Astrocyte (in vitro differentiated cells and primary cell): ENCODE data around the gene SMTNL1. TPM values are rescaled to one million over a fixed set of nuclear protein-coding genes. Genes with fewer than 3 reads are reported as not detected.

Experiments
- DNase-seq: peaks from one replicate; pipeline ENCODE4 v3.0.0-alpha.2; 2010; ENCODE audit warnings: low read depth
- FAIRE-seq: peaks from 2 replicates; lab custom pipeline; 2011; peaks lifted over from hg19 to GRCh38; lab: Jason Lieb, UNC
- H2AFZ ChIP-seq: 2 replicates; pipeline ENCODE4 v1.6.0; 2012; ENCODE audit warnings: low read depth, low read length, inconsistent platforms
- H3K27ac ChIP-seq: 2 replicates; pipeline ENCODE4 v1.5.1; 2011; ENCODE audit warnings: low read depth, low read length, inconsistent platforms
- H3K27me3 ChIP-seq: 2 replicates; pipeline ENCODE4 v1.6.0; 2011; ENCODE audit warnings: low read length, inconsistent platforms; ENCODE audit not compliant: insufficient read depth
- H3K36me3 ChIP-seq: 2 replicates; pipeline ENCODE4 v1.5.1; 2011; ENCODE audit warnings: low read length, inconsistent platforms; ENCODE audit not compliant: insufficient read depth
- H3K4me1 ChIP-seq: 2 replicates; pipeline ENCODE4 v1.5.1; 2011; ENCODE audit warnings: low read length, inconsistent platforms; ENCODE audit not compliant: insufficient read depth
- H3K4me2 ChIP-seq: 2 replicates; pipeline ENCODE4 v1.6.0; 2012; ENCODE audit warnings: low read length, inconsistent platforms
- H3K4me3 ChIP-seq: 2 replicates; pipeline ENCODE4 v1.5.1; 2011; ENCODE audit warnings: low read depth, mild to moderate bottlenecking, low read length, inconsistent platforms; ENCODE audit not compliant: insufficient read depth
- H3K79me2 ChIP-seq: 2 replicates; pipeline ENCODE4 v1.6.0; 2012; ENCODE audit warnings: mild to moderate bottlenecking, low read length, inconsistent platforms; ENCODE audit not compliant: insufficient read depth
- H3K9ac ChIP-seq: 2 replicates; pipeline ENCODE4 v1.6.0; 2012; ENCODE audit warnings: mild to moderate bottlenecking, low read length, inconsistent platforms
- H3K9me3 ChIP-seq: 2 replicates; pipeline ENCODE4 v1.5.1; 2012; ENCODE audit warnings: low read depth, mild to moderate bottlenecking, low read length, inconsistent platforms; ENCODE audit not compliant: insufficient read depth
- H4K20me1 ChIP-seq: 2 replicates; pipeline ENCODE4 v1.6.0; 2012; ENCODE audit warnings: low read length, inconsistent platforms; ENCODE audit not compliant: insufficient read depth
- H3K27ac Mint-ChIP-seq: one replicate; pipeline ENCODE4 v1.8.0; 2021; ENCODE audit warnings: mild to moderate bottlenecking, mixed read lengths; ENCODE audit not compliant: unreplicated experiment
- H3K27me3 Mint-ChIP-seq: one replicate; pipeline ENCODE4 v1.8.0; 2021; ENCODE audit warnings: low read depth, mixed read lengths; ENCODE audit not compliant: unreplicated experiment
- H3K36me3 Mint-ChIP-seq: one replicate; pipeline ENCODE4 v1.8.0; 2021; ENCODE audit warnings: low read depth, mixed read lengths; ENCODE audit not compliant: unreplicated experiment
- H3K4me1 Mint-ChIP-seq: one replicate; pipeline ENCODE4 v1.8.0; 2021; ENCODE audit warnings: low read depth, mixed read lengths; ENCODE audit not compliant: unreplicated experiment
- H3K4me3 Mint-ChIP-seq: one replicate; pipeline ENCODE4 v1.8.0; 2021; ENCODE audit warnings: mild to moderate bottlenecking, moderate library complexity, mixed read lengths; ENCODE audit not compliant: unreplicated experiment
- H3K9me3 Mint-ChIP-seq: one replicate; pipeline ENCODE4 v1.8.0; 2021; ENCODE audit warnings: mild to moderate bottlenecking, mixed read lengths; ENCODE audit not compliant: unreplicated experiment
- EZH2 ChIP-seq: IDR thresholded peaks from 2 replicates; pipeline ENCODE4 v1.6.1; 2012; ENCODE audit warnings: mild to moderate bottlenecking, low read length, inconsistent platforms; ENCODE audit not compliant: insufficient read depth
- total RNA-seq: library from RNA; stranded (reverse); gene quantifications from 2 replicates; pipeline ENCODE4 v1.2.1, GENCODE V29; 2021
- TF ChIP-seq, protein P1 (sequence below): IDR thresholded peaks from 2 replicates; pipeline ENCODE4 v1.5.1; 2011; ENCODE audit warnings: low read depth, mild to moderate bottlenecking, inconsistent platforms, low read length, moderate library complexity; ENCODE audit not compliant: insufficient read depth

SMTNL1 gene
- total RNA-seq, 1 donor from 2014 or later = not detected

DNA sequence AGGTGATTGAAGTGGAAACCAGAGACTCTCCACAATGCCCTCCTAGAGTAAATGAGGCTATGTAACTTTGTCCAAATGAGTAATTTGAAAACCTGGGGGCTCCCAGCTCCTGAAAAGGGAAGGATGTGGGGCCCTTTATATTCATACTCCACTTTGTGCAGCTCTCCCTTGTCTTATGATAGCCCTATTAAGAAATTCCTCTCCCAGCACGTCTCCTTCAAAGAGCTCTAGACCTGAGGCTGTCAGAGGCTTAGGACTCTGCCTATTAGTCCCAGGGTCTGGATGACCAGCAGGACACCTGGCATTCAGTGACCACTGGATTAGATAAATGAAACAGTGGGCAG lies 24.0 kb upstream of the SMTNL1 start:
- Histone ChIP-seq H3K4me1 (peaks cover 11% of the 10 kb centered on the region), H3K9me3 (no peaks in the 10 kb centered on the region), H3K27ac (no peak overlapping the region), H3K36me3 (no peaks in the 10 kb centered on the region), H3K27me3 (no peaks in the 10 kb centered on the region), H3K4me3 (no peak overlapping the region), H2AFZ (no peak overlapping the region), H3K79me2 (no peaks in the 10 kb centered on the region), H4K20me1 (peaks cover 7% of the 10 kb centered on the region), H3K9ac (no peak overlapping the region), H3K4me2 (no peak overlapping the region)
- Mint-ChIP-seq H3K4me1 (no peaks in the 10 kb centered on the region), H3K27ac (no peak overlapping the region), H3K27me3 (peaks cover 25% of the 10 kb centered on the region), H3K36me3 (no peaks in the 10 kb centered on the region), H3K9me3 (no peaks in the 10 kb centered on the region), H3K4me3 (peak overlapping the region; percentile 25)
- DNase-seq = no peak
- no peak for FAIRE-seq
- TF ChIP-seq, protein P1, sequence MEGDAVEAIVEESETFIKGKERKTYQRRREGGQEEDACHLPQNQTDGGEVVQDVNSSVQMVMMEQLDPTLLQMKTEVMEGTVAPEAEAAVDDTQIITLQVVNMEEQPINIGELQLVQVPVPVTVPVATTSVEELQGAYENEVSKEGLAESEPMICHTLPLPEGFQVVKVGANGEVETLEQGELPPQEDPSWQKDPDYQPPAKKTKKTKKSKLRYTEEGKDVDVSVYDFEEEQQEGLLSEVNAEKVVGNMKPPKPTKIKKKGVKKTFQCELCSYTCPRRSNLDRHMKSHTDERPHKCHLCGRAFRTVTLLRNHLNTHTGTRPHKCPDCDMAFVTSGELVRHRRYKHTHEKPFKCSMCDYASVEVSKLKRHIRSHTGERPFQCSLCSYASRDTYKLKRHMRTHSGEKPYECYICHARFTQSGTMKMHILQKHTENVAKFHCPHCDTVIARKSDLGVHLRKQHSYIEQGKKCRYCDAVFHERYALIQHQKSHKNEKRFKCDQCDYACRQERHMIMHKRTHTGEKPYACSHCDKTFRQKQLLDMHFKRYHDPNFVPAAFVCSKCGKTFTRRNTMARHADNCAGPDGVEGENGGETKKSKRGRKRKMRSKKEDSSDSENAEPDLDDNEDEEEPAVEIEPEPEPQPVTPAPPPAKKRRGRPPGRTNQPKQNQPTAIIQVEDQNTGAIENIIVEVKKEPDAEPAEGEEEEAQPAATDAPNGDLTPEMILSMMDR = no peak
- no peak for TF ChIP-seq EZH2

DNA sequence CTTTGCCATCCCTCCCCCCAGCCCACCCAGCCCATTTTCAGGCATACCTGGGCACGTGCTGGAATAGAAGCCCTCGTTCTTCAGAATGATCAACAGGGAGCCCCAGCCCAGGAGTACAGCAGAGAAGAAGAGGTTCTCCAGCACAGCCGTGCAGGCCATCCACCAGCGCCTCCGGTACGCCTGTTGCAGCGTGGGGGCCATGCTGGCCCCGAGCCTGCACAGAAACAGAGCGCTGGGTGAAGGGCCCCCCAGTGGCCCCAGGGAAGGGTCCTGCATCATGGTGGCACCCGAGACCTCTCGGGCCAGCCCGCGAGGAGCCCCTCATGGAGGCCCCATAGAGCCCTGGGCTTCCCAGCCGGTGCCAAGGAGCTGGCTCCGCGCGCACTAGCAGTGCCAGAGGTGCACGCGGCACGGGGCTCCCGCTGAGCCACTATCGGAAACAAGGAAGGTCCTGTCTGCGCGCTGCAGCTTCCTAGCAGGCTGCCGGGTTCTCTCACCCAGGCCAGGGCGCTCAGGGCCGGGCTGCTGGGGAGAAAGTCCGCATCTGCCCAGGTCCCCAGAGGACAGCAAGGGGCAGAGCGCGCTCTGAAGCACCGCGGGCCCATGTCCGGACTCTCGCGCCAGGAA lies 23.4 kb upstream of the SMTNL1 start:
- Histone ChIP-seq H3K4me2 (peak overlapping the region; percentile 92), H3K9ac (peak overlapping the region; percentile 76), H3K36me3 (no peaks in the 10 kb centered on the region), H3K4me3 (peak overlapping the region; percentile 73), H2AFZ (peak overlapping the region; percentile 85), H3K9me3 (no peaks in the 10 kb centered on the region), H4K20me1 (peaks cover 7% of the 10 kb centered on the region), H3K27me3 (no peaks in the 10 kb centered on the region), H3K27ac (no peak overlapping the region), H3K79me2 (no peaks in the 10 kb centered on the region), H3K4me1 (peaks cover 11% of the 10 kb centered on the region)
- no peak for TF ChIP-seq EZH2
- TF ChIP-seq, protein P1 = no peak
- no peaks in the 10 kb centered on the region for H3K36me3 Mint-ChIP-seq
- H3K27ac Mint-ChIP-seq = no peak overlapping the region
- peak; percentile 24 for DNase-seq
- peak overlapping the region; percentile 89 for H3K4me3 Mint-ChIP-seq
- H3K27me3 Mint-ChIP-seq = peaks cover 27% of the 10 kb centered on the region
- no peaks in the 10 kb centered on the region for H3K9me3 Mint-ChIP-seq
- no peak for FAIRE-seq
- no peaks in the 10 kb centered on the region for H3K4me1 Mint-ChIP-seq

DNA sequence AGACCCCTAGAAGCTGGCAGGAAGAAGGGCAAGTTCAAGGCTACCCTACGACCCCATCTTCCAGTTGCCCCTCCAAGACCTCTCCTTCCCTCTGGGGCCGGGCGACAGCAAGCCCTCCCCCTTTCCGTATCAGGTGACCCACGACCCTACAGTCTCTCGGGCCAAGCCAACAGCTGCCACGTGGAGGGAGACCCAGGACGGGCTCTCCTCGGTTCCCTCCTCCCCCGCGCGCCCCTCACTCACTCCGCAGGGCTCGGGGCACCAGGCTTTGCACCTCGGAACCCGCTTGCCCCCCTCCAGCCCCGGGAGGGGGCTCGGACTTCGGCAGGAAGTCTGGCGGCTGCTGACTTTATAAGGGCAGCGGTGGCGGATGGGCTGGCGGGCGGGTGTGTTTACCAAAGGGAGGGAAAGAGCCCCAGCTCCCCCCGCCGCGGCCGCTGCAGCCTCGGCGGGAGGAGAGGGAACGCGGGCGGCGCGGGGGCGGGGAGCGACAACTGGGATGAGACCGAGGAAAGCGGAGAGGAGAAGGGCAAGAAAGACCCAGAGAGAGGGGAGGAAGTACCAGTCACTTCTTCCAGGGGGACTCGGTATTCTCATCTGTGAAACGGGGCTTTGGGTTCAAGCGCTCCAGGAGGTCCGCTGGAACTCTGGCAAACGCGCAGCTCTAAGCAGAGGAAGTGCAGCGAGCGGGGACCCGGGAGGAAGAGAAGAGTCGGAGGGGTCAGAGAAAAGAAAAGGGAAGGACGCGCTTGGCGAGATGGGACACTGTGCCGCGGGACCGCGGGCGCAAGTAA lies 22.7 kb upstream of the SMTNL1 start:
- FAIRE-seq (no peak), DNase-seq (no peak)
- peak overlapping the region; percentile 73 for H3K4me3 ChIP-seq
- no peaks in the 10 kb centered on the region for H3K27me3 ChIP-seq
- Mint-ChIP-seq H3K4me1 (no peaks in the 10 kb centered on the region), H3K36me3 (no peaks in the 10 kb centered on the region), H3K27ac (no peak overlapping the region), H3K27me3 (peaks cover 24% of the 10 kb centered on the region), H3K9me3 (no peaks in the 10 kb centered on the region), H3K4me3 (peak overlapping the region; percentile 89)
- H4K20me1 ChIP-seq = peaks cover 7% of the 10 kb centered on the region
- peaks cover 11% of the 10 kb centered on the region for H3K4me1 ChIP-seq
- H3K9ac ChIP-seq = peak overlapping the region; percentile 76
- no peaks in the 10 kb centered on the region for H3K9me3 ChIP-seq
- no peaks in the 10 kb centered on the region for H3K79me2 ChIP-seq
- H3K27ac ChIP-seq = no peak overlapping the region
- no peak for TF ChIP-seq EZH2
- TF ChIP-seq, protein P1 = no peak
- H2AFZ ChIP-seq = peak overlapping the region; percentile 85
- no peaks in the 10 kb centered on the region for H3K36me3 ChIP-seq
- H3K4me2 ChIP-seq = peak overlapping the region; percentile 92
